Fibroblast of pulmonary artery (primary cell): Measurements from ENCODE around the gene SRF.

Source experiments
- DNase-seq: peaks from one replicate; pipeline ENCODE4 v3.0.0-alpha.2; 2010; ENCODE audit warnings: low read depth
- H3K4me3 ChIP-seq: replicated peaks from 2 replicates; pipeline ENCODE4 v1.5.1; 2011; ENCODE audit warnings: low read depth, mild to moderate bottlenecking, control low read depth, low read length, moderate library complexity
- CTCF ChIP-seq: IDR thresholded peaks from 2 replicates; pipeline ENCODE4 v1.5.1; 2011; ENCODE audit warnings: mild to moderate bottlenecking, control low read depth, low read length, inconsistent platforms; ENCODE audit errors: missing control alignments

Gene SRF

GRCh38 chr6:43147691-43148477 lies 23.2 kb upstream of the SRF start:
- H3K4me3 ChIP-seq = no peak overlapping the region
- no peak for DNase-seq
- TF ChIP-seq CTCF = no peak

GRCh38 chr6:43149265-43149664 lies 21.8 kb upstream of the SRF start:
- no peak overlapping the region for H3K4me3 ChIP-seq
- TF ChIP-seq CTCF = no peak
- no peak for DNase-seq

- DNase-seq = no peak
- no peak overlapping the region for H3K4me3 ChIP-seq
- TF ChIP-seq CTCF = no peak
Measured at GRCh38 chr6:43150051-43150751, 20.9 kb upstream of the SRF start.

- H3K4me3 ChIP-seq = no peak overlapping the region
- DNase-seq = no peak
- no peak for TF ChIP-seq CTCF
Measured at GRCh38 chr6:43159599-43159998, 11.5 kb upstream of the SRF start.

- TF ChIP-seq CTCF = no peak
Measured at GRCh38 chr6:43163899-43164298, 7.2 kb upstream of the SRF start.

GRCh38 chr6:43170417-43170930 lies 595 bp upstream of the SRF start:
- peak overlapping the region; percentile 87 for H3K4me3 ChIP-seq
- TF ChIP-seq CTCF = no peak
- peak; percentile 93 for DNase-seq

More at GRCh38 chr6:43163899-43164298, 7.2 kb upstream of the SRF start:
- no peak overlapping the region for H3K4me3 ChIP-seq
- DNase-seq = no peak
